ENCODE data around the gene MKNK1.

DNA sequence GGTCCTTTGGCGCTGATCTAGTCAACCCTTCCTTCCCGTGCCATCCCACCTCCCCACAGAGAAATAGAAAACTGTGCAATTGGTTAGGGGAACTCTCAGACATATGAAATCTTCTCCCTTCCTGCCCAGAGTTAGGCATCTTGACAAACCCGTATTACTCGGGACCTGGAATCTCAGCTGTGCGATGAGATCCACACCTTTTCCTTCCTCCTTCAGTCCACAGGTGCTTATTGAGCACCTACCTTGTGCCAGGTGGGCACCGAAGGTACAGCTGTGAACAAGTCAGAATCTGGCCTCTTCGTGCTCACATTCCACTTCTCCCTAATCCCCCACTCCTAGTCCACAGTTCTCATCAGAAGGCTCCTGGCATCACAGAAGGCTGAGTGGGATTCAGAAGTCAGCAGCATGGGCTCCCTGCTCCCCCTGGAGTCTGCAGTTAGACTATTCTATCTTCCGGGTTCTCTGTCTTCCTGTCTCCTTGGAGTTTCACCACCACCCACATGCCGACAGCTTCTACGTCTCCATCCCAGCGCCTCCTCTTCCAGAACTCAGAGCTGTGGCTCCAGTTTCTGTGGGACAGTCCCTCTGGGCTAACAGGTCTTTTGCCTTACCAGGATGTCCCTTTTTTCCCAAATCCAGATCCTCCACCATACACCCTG, 75.6 kb downstream of the MKNK1 start:
- no peak for TF ChIP-seq GATA2 (IDR thresholded peaks at IDR 0.05; ENCODE audit: low read depth, low read length)
- no peak for TF ChIP-seq GATA3 (IDR thresholded peaks at IDR 0.05; ENCODE audit: low read depth, low read length)
